ENCODE results near the gene TUBGCP6. TPM values are rescaled to one million over a fixed set of nuclear protein-coding genes. Genes with fewer than 3 reads are reported as not detected.

TUBGCP6 gene
- polyA plus RNA-seq, 1 donor from 2014 or later = 74.5 TPM

GRCh38 chr22:50211147-50211546, 33.7 kb downstream of the TUBGCP6 start:
- H3K27me3 ChIP-seq (ENCODE audit: insufficient read depth, low read depth, low read length) = no peaks in the 10 kb centered on the region
- H3K27ac ChIP-seq (ENCODE audit: low read length) = no peak overlapping the region
- no peak overlapping the region for H3K4me3 ChIP-seq (ENCODE audit: low read length)
- no peaks in the 10 kb centered on the region for H4K20me1 ChIP-seq (ENCODE audit: insufficient read depth)
- H3F3A ChIP-seq (ENCODE audit: insufficient read depth, low read length, poor library complexity, severe bottlenecking) = no peaks in the 10 kb centered on the region
- H3K9me2 ChIP-seq (ENCODE audit: insufficient read depth, low read length) = no peaks in the 10 kb centered on the region
- H3K4me2 ChIP-seq (ENCODE audit: low read length) = no peak overlapping the region
- no peak overlapping the region for H2AFZ ChIP-seq (ENCODE audit: low read depth, low read length)
- no peaks in the 10 kb centered on the region for H3K9me3 ChIP-seq (ENCODE audit: low read length)
- TF ChIP-seq CTCF (IDR thresholded peaks at IDR 0.05; ENCODE audit: poor library complexity, severe bottlenecking) (no peak), EZH2 (IDR thresholded peaks at IDR 0.05; ENCODE audit: borderline replicate concordance, insufficient read depth, low read length, poor library complexity, severe bottlenecking) (no peak), SMC3 (conservative IDR thresholded peaks at IDR 0.05; ENCODE audit: poor library complexity) (no peak), EP300 (conservative IDR thresholded peaks at IDR 0.05; ENCODE audit: poor library complexity, severe bottlenecking) (no peak), POLR2AphosphoS5 (IDR thresholded peaks at IDR 0.05) (no peak), RAD21 (conservative IDR thresholded peaks at IDR 0.05) (no peak), MXI1 (conservative IDR thresholded peaks at IDR 0.05; ENCODE audit: poor library complexity, severe bottlenecking) (no peak), REST (IDR thresholded peaks at IDR 0.05; ENCODE audit: borderline replicate concordance) (no peak), TAF1 (IDR thresholded peaks at IDR 0.05; ENCODE audit: low read depth) (no peak)
- H3K36me3 ChIP-seq (ENCODE audit: insufficient read depth, low read length) = no peaks in the 10 kb centered on the region
- no peak overlapping the region for H3K9ac ChIP-seq (ENCODE audit: low read length)
- H3K79me2 ChIP-seq (replicated peaks; ENCODE audit: insufficient read depth, low read length) = no peaks in the 10 kb centered on the region

- H3K27me3 ChIP-seq (ENCODE audit: insufficient read depth, low read depth, low read length) = no peaks in the 10 kb centered on the region
- H4K20me1 ChIP-seq (ENCODE audit: insufficient read depth) = no peaks in the 10 kb centered on the region
These were observed 34.3 kb downstream of the TUBGCP6 start for GRCh38 chr22:50210378-50211139.

More at GRCh38 chr22:50210378-50211139, 34.3 kb downstream of the TUBGCP6 start:
- no peak overlapping the region for H3K4me2 ChIP-seq (ENCODE audit: low read length)
- H3K9me3 ChIP-seq (ENCODE audit: low read length) = no peaks in the 10 kb centered on the region
- no peaks in the 10 kb centered on the region for H3K36me3 ChIP-seq (ENCODE audit: insufficient read depth, low read length)
- no peaks in the 10 kb centered on the region for H3F3A ChIP-seq (ENCODE audit: insufficient read depth, low read length, poor library complexity, severe bottlenecking)
- no peak overlapping the region for H3K4me3 ChIP-seq (ENCODE audit: low read length)
- H3K79me2 ChIP-seq (replicated peaks; ENCODE audit: insufficient read depth, low read length) = no peaks in the 10 kb centered on the region
- no peak overlapping the region for H3K27ac ChIP-seq (ENCODE audit: low read length)
- H3K9me2 ChIP-seq (ENCODE audit: insufficient read depth, low read length) = no peaks in the 10 kb centered on the region
- TF ChIP-seq SMC3 (conservative IDR thresholded peaks at IDR 0.05; ENCODE audit: poor library complexity) = no peak
- TF ChIP-seq REST (IDR thresholded peaks at IDR 0.05; ENCODE audit: borderline replicate concordance) = no peak
- TF ChIP-seq EZH2 (IDR thresholded peaks at IDR 0.05; ENCODE audit: borderline replicate concordance, insufficient read depth, low read length, poor library complexity, severe bottlenecking) = no peak
- TF ChIP-seq CTCF (IDR thresholded peaks at IDR 0.05; ENCODE audit: poor library complexity, severe bottlenecking) = no peak
- no peak for TF ChIP-seq RAD21 (conservative IDR thresholded peaks at IDR 0.05)
- H2AFZ ChIP-seq (ENCODE audit: low read depth, low read length) = no peak overlapping the region
- no peak overlapping the region for H3K9ac ChIP-seq (ENCODE audit: low read length)

All from neural cell (in vitro differentiated cells).